Stimulated activated CD8-positive, alpha-beta memory T cell treated with anti-CD3 and anti-CD28 coated beads, Interleukin-7, amount 100 ng/mL, for 48 hours (primary cell): ENCODE data around the gene ERP27.
A peak's percentile ranks its signal among the peaks of the same experiment; 100 is the strongest.

Experiments
- DNase-seq, 2 donors: peaks; one replicate each; pipeline ENCODE4 v3.0.0-alpha.2; 2020; ENCODE audit warnings: low read depth in 1 of 2; ENCODE audit errors: extremely low read depth in 1 of 2

The ERP27 gene

DNA sequence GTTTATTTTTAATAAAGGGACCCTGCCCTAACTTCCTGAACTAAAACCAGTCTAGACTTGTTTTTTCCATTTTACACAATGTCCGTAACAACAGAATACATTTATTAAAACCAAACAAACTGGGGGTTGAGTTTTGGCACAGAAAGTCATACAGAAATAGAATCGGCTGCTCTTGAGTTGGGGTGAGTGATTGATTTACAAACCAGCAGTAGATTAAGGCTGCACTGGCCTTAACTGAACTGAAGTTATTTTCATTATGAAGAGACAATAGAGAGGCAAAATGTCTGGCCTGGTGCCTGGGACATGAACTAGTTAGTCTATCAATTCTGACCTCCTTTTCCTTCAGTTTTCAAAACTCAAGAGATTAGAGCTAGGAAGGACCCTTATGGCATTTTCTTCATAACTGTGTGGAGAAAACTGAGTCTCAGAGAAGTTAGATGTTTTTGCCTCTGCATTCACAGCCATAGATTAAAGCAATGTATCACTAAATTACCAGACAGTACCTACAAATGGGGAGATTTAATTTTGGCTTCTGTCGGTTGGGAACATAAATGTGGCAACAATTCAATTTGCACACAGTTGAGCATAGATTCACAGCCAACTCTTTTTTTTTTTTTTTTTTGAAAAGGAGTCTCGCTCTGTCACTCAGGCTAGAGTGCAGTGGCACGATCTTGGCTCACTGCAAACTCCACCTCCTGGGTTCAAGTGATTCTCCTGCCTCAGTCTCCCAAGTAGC, 32.9 kb downstream of the ERP27 start:
- DNase-seq, result no peak

DNA sequence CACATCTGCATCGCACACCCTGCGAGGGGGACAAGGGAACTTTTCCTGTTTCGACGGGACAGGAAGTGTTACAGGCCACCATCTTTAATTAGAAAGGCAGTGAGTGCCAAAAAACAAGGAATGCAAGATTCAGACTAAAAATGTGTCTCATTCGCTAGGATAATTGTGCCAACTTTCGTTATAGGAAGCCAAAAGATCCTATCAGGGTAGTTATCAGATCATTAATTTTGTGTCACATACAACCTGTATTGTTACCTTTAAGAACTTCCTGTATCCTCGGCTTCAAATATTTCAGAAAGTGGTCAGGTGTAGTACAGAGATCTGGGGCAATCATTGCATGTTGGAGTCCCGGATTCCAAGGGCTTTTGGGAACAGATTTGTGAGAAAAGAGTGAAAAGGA, 33.5 kb downstream of the ERP27 start:
- DNase-seq, result no peak

DNA sequence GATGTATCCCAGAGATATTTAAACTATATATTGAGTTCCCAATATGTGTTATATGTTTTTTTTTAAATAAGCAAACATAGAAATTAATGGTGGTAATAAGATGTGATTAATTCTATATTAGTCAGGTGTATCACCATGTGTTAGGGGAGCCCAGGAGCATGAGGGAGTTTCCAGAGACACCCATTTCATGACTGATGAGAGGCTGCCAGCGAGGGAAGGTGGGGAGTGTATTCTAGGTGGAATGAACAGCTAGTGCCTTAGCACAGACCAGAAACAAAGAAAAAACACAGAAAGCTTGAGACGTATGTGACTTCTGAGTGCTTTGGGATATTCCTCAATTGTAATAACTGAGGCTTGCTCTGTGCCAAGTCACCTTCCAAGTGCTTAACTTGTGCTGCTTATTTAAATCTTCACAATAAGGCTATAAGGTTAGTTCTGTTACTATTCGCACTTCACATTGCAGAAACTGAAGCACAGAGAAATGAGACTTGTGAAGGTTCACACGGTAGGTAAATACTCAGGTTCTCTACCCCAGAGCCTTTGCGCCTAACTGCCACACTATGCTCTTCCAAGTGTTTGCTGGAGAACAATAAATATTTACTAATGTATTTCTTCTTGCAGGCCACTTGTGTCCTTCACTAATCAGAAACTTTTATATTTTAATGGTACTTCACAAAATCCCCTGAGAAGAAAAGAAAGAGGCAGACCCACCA, 34.8 kb downstream of the ERP27 start:
- no peak for DNase-seq

DNA sequence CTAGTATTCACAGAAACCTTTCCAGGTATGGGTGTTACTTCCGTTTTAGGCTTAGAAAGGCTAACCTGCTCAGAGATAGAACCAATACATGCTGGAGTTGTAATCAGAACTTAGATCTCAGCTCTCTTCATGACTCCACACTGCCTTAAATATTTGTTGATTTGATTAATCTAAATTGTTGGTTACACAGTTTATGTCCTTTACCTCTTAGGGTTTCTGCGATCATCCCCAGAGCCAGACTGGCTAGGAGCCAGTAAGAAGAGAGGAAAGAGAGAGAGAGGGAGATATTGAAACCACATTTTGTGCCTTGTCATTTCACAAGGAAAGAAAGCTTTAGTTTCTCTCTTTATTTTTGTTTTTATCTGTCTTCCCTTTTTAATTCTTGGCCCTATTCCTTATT, 35.9 kb downstream of the ERP27 start:
- no peak for DNase-seq

DNA sequence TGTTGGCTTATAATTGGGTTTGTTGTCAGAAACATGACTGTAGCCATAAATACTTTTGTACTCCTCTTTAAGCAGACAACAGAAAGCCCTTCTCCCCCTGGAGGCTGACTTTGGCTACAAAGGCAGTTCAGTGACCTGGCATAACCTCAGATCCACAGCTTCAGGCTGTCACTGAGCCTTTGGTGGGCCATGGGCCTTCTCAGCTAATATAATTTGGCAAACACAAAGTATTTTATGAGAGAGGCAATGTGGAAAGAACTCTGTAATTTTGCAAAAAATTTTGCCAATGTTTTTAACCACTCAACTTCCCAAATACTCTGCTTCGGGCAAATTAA, 37.1 kb downstream of the ERP27 start:
- no peak for DNase-seq

DNA sequence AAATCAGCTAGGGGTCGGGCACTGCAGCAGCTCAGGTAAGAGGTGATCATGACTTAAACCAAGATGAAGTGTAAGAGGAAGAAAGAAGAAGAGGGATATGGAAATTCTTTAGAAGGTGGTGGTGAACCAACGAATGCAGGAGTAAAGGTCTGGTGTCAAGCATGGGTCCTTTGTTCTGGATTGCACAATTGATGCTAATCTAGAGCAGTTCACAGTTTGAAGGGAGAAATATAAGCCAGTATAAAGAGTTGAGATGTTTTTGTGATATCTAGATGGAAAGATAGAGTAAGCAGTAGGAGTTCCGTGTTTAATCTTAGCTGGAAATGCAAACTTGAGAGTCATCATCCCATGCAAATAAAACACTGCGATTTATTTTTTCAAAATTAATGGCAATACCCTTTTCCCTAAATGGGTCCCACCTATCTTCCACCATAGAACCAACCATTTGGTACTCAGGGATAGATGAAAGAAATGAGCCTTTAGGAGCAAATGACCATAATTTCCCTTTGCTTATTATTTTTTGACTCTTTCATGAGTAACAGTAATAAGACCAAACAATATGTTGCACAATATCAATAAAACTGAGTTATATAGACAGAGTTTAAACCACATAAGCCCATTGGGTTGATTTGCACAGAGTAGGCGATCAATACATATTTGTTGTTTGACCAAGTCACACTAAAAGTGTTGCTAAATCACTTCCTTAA, 37.7 kb downstream of the ERP27 start:
- DNase-seq, result no peak

DNA sequence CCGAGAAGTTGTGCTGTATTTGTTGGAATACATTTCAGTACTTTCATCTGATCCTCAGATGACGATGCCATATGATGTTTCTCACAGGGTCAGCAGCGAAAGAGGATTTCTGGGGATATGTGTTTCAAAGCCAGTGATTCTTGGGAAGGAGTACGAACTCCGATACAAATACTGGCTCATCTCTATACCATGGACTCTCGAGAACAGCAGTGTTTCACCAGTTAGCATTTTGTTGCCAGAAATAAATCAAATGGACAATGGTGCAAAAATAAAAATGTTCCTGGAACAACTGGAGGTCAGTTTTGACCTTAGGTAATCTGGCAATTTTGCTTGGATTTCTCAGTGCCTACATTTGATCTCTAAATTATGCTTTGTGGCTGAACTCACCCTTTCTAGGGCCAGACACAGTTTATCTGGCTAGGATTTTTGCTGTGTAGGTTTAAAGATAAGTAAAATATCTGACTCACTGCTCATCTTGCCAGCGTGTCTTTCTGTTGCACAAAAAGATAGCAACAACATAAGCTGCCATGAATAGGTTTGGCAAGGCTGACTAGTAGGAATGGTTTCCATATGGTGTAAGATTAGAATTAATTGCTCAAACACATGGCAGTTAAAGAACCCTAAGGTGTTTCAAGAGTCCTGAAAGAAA, 41.7 kb downstream of the ERP27 start:
- no peak for DNase-seq

DNA sequence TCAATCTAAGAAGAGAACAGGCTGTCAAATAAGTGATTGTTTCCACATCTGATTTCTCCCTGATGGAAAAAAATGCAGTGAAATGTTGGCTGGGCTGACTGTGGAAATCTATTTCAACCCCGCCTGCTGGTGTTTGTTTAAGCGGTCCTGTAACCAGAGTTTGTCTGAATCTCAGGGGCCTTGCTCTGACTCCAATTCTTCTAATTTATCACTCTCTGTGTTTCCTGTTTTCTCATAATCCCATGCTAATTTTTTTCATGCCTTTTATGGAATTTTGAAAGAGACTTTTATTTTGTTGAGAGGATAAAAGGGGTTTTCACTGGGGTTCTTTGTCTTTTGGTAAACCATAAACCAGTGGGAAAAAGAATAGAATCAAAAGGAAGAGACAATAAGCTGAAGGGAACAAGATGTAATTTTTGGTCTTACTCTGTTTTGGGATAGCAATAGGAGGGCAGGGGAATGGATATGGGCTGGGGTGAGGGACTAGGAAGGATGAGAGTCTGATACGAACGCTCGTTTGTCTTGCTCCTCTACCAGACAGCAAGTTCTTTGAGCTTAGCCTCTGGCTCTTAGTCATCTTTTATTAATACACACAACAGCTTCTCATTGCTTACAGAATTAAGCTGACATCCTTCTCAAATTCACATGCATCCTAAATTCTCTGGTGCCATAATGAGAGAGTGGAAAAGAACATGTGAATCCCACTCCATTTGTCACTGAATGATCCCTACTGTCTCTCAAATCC, 44.7 kb downstream of the ERP27 start:
- no peak for DNase-seq

DNA sequence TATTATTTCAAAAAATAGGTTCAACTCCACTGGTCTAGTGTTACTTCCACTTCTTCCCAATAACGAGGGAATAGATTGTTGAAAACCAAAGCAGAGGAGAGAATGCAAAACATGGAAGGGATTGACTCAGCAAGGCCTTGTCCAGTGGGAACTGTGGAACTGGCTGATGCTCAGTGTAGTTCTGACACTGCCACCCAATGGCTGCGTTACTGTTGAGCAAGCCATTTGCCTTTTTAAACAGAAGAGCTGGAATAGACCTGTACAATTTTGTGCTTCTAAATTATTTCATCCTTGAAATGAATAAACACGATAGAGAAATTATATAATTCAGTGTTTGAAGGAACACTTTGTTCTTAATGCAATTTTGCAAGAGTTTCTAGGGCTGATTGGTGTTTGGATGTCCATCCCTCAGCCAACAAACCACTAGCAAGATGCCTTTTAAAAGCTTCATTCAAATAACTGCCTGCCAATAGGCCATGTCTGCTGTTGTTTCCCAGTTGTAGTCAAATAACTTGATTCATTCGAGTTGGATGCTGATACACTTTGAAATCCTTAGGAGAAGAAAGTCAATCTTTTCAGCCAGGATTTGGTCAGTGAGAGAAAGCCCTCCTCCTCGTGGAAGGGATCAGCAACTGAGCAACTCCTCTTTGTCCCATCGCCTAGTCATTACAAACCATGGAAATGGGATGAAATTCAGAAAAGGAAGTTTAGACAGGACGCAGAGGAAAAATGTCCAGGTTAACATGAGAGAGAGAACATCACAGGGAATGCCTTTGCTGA, 45.4 kb downstream of the ERP27 start:
- DNase-seq, result no peak

DNA sequence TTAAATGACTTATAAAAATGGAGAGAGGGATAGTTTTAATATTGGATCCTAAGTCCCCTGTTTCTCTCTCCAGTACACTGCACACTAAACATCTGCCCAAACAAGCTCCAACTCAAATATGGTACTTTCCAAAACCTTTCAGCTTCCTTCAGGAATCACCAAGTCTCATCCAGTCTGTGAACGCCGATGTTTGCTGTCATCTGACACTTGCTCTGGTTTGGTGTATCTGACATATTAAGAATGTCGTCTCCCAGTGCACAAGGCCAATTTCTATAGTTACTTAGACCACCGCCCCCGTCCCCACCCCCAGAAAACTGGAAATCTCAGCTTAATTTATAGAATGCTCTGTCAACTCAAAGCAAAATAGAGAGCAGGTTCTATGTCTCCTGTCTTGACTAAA, 47.6 kb downstream of the ERP27 start:
- DNase-seq, result no peak

DNA sequence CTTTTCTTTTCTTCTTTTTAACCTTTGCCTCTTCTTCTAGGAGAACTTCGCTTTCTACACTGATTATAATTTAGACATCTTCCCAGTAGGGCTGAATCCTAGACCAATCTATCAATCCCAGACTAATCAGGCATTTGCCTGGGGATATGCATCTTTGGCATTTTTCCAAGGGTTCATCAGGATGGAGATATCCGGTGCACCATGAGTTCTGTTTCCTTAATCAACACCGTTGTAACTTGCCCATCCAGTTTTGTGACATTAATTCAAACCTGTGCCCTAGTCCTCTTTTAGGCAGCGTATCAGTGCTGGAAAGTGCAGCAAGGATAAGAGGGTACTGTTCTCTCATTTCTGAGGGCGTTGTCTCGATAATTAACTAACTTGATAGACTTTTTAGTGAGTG, 52.1 kb downstream of the ERP27 start:
- DNase-seq, result no peak

DNA sequence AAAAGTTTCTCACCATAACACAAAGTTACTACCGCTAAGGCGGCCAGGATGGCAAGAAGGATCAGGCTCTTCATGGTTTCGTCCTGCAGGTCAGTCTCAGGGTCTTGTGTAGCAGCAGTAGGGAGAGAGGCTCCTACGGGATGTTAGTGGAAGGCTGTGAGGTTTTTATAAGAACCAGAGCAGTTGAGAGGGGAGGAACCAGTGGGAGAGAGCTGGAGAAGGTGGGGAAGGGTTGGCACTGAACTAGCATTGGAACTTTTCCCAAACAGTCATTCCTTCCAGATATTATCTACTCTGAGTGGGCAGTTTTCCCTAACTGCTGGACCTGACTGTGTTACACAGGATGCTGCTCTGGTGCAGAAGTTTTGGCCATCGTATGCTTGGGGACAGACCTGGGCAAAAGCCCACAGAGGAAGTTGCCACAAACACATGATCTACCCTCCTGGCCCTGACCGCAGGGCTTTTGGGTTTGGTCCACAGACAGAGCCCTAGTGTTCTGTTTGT, 52.6 kb downstream of the ERP27 start, which contains the start of gene MGP:
Gene MGP, minus strand, starts transcription at position 137 of the 504 bp plus-strand sequence. Its CDS starts 63 bp downstream, at position 74.
- DNase-seq, result no peak

DNA sequence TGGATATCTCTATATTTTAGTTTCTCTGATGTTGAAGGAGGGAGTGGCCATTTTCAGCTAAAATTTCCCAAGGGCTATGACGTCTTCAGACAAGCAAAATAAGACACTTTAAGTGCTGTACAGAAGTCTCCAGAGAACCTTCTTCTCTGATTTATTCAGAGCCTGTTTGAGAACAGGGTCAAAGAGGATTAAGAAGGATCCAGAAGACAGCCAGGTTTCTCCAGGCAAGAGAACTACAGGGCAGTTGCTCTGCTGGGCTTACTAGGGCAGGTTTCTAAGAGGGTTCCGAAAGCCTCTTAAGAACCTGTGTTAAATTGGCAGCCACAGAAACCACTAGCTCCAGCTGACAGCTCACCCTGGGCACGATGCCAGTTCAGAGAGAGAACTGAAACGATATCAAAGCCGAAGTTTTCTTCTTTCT, 53.9 kb downstream of the ERP27 start:
- DNase-seq, result peak; percentile 45 to 61

DNA sequence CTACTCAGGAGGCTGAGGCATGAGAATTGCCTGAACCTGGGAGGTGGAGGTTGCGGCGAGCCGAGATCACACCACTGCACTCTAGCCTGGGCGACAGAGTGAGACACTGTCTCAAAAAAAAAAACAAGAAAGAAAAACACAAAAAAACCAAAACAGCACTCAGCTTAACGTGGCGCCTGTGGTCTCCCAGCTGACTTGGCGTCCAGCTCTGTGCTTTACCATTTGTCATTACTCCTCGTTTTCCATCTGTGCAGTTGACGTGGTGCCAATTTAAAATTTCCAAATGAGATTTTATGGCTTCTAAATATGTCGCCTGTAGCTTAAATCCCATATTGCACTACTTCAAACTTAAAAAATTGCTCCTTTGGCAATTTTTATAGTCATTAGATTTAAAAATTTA, 54.7 kb downstream of the ERP27 start:
- DNase-seq, result no peak

DNA sequence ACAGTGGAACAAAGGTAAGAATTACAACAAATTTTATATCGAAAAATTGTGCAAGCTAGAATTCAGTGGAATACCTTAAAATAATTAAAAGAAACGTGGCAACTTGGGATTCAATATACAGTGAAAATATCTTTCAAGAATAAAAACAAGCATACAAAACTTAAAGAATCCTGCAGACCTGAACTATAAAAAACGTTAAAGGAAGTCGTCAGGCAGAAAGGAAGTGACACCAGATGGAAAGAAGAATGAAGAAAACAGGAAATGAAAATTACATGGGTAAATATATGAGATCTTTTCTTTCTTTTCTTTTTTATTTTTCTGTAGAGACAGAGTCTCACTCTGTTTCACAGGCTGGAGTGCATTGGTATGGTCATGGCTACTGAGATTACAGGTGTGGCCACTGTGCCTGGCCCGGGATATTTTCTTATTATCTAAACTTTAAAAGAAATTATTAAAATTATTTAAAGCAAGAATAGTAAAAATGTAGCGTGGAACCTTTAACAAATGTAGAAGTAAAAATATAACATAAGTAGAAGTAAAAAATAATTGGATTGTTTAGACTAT, 57.4 kb downstream of the ERP27 start:
- no peak for DNase-seq

DNA sequence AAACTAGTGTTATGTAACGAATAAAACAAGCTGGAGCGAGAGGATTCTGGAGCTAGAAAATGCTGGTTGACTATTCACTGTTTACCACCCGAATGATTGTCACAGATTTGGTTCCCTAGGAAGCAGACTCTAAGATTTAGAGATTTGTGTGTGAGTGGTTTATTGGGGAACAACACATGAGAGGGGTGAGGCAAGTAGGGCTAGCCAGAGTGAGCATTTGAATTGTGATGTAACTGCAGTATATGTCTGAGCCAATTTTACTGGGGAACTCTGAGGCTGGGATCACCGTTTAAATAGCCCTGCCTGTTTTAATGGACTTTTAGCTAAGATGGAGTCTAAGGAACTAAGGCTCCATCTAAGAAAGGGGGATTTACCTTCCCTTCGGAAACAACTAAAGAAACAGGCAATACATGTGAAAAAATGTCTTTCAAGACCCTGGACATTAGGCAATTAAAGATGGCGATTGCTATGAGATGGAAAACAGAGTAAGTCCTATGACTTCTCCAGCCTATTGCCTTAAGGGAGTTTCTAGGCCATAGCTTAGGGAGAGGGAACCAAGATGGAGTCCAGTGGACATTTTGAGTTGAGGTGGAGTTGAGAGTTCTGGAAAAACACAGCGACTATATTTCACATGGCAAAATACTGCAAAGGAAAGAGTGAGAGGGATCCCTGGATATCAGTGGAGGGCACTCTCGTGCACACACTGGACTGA, 59.0 kb downstream of the ERP27 start:
- DNase-seq, result no peak

DNA sequence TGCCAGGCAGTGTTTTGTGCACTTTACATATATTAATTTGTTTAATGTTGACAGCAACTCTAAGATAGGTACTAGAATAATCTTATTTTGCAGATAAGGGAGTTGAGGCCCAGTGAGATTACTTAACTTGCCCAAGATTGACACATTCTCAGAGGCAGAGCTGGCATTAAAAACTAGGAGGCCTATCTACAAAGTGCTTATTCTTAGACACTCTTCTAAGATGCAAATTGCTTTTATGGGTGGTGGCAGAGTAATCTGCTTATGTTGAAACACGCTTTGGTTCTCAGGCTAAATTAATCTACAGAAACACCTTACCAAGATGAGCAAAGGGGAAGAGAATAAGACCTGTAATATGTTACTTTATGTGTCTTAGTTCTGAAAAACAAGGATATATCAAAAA, 59.8 kb downstream of the ERP27 start:
- no peak for DNase-seq

DNA sequence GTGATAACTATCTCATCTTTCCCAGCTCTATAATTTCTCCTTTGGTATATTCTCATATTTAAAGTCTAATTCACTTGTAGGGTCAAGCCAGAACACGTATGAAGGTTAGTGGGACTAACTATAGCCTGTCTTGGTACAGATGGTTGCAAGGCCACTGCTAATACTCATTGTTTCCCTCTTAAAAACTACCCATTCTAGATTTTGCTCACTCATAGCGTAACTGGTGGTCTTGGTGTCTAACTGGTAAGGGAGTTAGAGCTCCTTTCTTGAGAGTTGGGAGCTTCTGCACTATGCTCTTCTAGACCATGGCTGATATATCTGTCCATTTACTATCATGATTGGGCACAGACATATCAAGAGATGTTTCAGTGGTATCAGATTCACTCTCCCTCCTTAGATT, 61.5 kb downstream of the ERP27 start:
- no peak for DNase-seq

DNA sequence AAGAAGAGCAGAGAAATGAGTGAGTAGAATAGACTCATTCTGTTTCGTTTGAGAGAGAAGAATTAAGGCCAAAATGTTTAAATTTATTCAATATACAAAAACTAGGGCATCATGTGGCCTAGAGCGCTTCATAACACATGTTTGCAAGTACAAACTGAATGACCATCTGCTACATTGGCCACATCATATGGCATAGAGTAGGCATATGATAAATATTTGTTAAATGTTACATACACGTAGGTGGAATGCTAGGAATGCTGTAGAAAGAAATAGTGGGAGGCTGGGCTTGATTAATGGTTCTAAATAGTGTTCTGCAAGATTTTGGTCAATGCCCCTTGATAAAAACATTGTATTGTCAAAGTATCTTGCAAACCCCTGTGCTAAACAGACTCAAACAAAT, 63.5 kb downstream of the ERP27 start:
- no peak for DNase-seq
